ENCODE measurements around the gene CDKN2D. TPM values are rescaled to one million over a fixed set of nuclear protein-coding genes. Genes with fewer than 3 reads are reported as not detected.

Gene CDKN2D
- total and polyA plus RNA-seq, 10 of the 15 experiments (the other 5 are each of a cell fraction or from before 2014, with no cell fraction given) = 0.53 to 17.2 (median 6.7) TPM

DNA sequence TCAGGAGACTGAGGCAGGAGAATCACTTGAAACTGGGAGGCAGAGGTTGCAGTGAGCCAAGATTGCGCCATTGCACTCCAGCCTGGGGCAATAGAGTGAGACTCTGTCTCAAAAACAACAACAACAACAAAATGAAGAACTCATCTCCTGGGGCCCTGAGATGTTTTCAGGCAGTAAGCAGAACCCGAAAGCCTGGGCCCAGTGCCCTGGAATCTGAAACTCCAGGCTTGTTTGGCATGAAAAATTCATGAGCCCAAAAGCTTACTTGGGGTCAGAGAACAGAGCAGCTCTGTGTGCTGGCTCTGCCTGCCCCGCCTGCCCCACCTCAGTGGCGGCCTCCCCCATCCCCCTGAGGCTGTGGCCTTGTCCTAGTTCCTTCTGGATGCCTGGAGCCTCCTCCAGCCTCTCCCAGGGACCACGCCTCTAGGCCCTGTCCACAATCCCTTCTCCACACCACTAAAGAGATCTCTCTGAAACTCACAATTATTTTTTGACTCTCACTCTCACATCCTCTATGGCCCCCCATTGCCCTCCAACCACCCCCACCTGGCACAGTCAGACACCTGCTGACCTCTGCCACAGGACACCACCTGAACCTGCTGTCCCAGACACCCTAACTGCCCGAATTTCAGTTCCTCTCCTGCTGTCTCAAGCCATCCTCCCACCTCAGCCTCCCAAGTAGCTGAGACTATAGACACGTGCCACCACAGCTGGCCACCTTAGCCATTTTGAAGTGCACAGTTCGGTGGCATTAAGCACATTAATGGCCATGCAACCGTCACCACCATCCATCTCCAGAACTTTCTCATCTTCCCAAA, 25.2 kb upstream of the CDKN2D start (continued):
- TF ChIP-seq, protein P1, sequence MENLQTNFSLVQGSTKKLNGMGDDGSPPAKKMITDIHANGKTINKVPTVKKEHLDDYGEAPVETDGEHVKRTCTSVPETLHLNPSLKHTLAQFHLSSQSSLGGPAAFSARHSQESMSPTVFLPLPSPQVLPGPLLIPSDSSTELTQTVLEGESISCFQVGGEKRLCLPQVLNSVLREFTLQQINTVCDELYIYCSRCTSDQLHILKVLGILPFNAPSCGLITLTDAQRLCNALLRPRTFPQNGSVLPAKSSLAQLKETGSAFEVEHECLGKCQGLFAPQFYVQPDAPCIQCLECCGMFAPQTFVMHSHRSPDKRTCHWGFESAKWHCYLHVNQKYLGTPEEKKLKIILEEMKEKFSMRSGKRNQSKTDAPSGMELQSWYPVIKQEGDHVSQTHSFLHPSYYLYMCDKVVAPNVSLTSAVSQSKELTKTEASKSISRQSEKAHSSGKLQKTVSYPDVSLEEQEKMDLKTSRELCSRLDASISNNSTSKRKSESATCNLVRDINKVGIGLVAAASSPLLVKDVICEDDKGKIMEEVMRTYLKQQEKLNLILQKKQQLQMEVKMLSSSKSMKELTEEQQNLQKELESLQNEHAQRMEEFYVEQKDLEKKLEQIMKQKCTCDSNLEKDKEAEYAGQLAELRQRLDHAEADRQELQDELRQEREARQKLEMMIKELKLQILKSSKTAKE (IDR thresholded peaks at IDR 0.05; ENCODE audit: low read depth, poor library complexity, severe bottlenecking) = peak; percentile 88
- TF ChIP-seq DPF2 (IDR thresholded peaks at IDR 0.05) (peak; percentile 76), EP300 (IDR thresholded peaks at IDR 0.05; ENCODE audit: borderline replicate concordance in 1 of 2, control insufficient read depth in 1 of 2, low read depth in 2 of 2, low read length in 2 of 2) (peak; percentile 38 to 41; a peak in 1 of 4 replicates), TCF3 (IDR thresholded peaks at IDR 0.05; ENCODE audit: borderline replicate concordance, insufficient read depth, low read depth, low read length) (peak; percentile 86; the same call in 1 of the 2 replicates), TBL1XR1 (IDR thresholded peaks at IDR 0.05; ENCODE audit: low read depth, low read length) (0 out of 2 replicates have a peak, but pooled peaks have one; percentile 40)

DNA sequence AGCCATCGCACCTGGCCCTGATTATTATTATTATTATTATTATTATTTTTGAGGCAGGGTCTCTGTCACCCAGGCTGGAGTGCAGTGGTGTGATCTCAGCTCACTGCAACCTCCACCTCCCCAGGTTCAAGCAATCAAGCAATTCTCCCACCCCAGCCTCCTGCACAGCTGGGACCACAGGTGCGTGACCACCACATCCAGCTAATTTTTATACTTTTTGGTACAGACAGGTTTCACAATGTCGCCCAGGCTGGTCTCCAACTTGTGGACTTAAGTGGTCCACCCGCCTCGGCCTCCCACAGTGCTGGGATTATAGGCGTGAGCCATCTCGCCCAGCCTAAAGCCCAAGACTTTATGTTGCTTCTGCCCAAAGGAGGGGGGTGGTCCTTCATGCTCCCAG, 24.4 kb upstream of the CDKN2D start:
- TF ChIP-seq POLR2AphosphoS5 (IDR thresholded peaks at IDR 0.05; ENCODE audit: low read length) (no peak), TCF12 (IDR thresholded peaks at IDR 0.05; ENCODE audit: low read depth, low read length) (peak; percentile 55; the same call in 1 of the 2 replicates)
- no TSS peak for BruUV-seq (replicated peaks)
- intact Hi-C loops (cut with micrococcal nuclease; ENCODE audit: unreplicated experiment) = no loop called here
- in situ Hi-C loops (cut with MboI) = no loop called here
- ChIA-PET RAD21 (ENCODE audit: unreplicated experiment) (interaction anchor here (1.0 to 4.1 kb wide), 4 partner anchors 10 to 107 kb away, joined by 3 to 32 read pairs (median 6); no protein-coding TSS in a partner anchor), POLR2A (interaction anchor here (1.4 to 1.5 kb wide), 2 partner anchors 11 to 24 kb away, joined by 3 to 6 read pairs; no protein-coding TSS in a partner anchor), SMC1A (ENCODE audit: uncharacterized antibody, unreplicated experiment) (interaction anchor here (1.0 to 2.6 kb wide), 4 partner anchors 11 to 125 kb away, joined by 3 to 9 read pairs (median 4); partner anchors contain the start of gene DNM2), CTCF (interaction anchor here (4.3 to 5.3 kb wide), 2 partner anchors 12 to 53 kb away, joined by 27 to 38 read pairs; no protein-coding TSS in a partner anchor)
- H3K9ac ChIP-seq (ENCODE audit: control insufficient read depth, insufficient read depth, low read length) = no peak overlapping the region
- no peak overlapping the region for H3K27ac ChIP-seq (ENCODE audit: control insufficient read depth, insufficient read depth)
- ATAC-seq (no peak; the same call in 2 of the 3 replicates), FAIRE-seq (no peak), DNase-seq (ENCODE audit: low read depth, low spot score) (no peak)
- H3K27me3 ChIP-seq (replicated peaks in 1 of 2; ENCODE audit: control insufficient read depth in 2 of 2, insufficient read depth in 2 of 2, low read length in 1 of 2) = no peaks in the 10 kb centered on the region
- no peaks in the 10 kb centered on the region for H3K36me3 ChIP-seq (ENCODE audit: control insufficient read depth in 2 of 2, insufficient read depth in 2 of 2, low read length in 1 of 2)
- H3K4me2 ChIP-seq (ENCODE audit: control insufficient read depth, insufficient read depth) = no peak overlapping the region
- no peaks in the 10 kb centered on the region for H3K79me2 ChIP-seq (ENCODE audit: control insufficient read depth, insufficient read depth, low read length)
- H3K4me3 ChIP-seq = no peak overlapping the region
- peaks cover 33% of the 10 kb centered on the region for H3K4me1 ChIP-seq (ENCODE audit: control insufficient read depth, insufficient read depth, low read length)
- H3K9me3 ChIP-seq (replicated peaks; ENCODE audit: control insufficient read depth, insufficient read depth, low read length) = no peaks in the 10 kb centered on the region
- H2AFZ ChIP-seq (ENCODE audit: control insufficient read depth, low read depth, low read length) = no peak overlapping the region
- WGBS (ENCODE audit: insufficient coverage, insufficient replicate concordance, low lambda C conversion rate, missing lambda C conversion rate) = 73% methylated on average over 7 of the region's 7 CpGs
- H4K20me1 ChIP-seq (ENCODE audit: control insufficient read depth, insufficient read depth) = no peaks in the 10 kb centered on the region

Measured in GM12878 (cell line).